ENCODE measurements around the gene RND1. TPM values are rescaled to one million over a fixed set of nuclear protein-coding genes. Genes with fewer than 3 reads are reported as not detected.
A peak's percentile ranks its signal among the peaks of the same experiment; 100 is the strongest.

RND1 gene
- total and polyA plus RNA-seq, 2 of the 8 experiments (the other 6 are each of a cell fraction or from before 2014, with no cell fraction given), result 15.8 to 17.1 TPM

DNA sequence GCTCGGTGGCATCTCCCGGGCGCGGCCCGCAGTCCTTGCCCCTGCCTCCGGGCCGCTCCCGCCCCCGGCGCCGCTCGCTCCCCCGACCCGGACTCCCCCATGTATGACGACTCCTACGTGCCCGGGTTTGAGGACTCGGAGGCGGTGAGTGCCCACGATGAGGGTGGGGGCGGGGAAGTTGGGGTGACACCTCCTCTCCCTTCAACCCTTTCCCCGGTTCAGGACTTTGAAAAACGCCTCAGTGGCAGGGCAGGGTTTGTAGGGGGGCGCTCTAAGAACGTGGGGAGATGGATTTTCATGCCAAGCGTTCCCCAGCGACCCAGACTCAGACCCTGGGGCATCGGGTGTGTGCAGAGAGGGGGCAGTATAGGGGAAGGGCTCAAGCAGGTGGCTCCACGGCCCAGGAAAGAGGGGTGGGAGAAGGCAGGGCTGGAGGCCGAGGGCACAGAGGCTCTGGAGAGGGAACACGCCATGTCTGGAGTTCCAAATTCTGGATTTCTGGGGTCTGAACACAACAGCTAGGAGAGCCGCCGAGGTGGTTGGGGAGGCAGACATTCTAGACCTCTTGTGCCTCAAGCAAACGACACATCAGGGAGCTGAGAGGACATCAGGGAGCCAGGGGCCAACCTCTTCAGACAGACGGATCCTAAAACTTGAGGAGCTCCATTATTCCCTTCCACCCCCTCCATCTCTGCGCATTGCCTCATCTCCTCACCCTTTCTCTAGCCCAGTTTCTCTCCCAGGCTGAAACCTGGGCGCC is 46.7 kb downstream of the RND1 start (continued):
- TF ChIP-seq MAFK (IDR thresholded peaks at IDR 0.05; ENCODE audit: low read depth, low read length), result no peak
- TF ChIP-seq SIN3A (conservative IDR thresholded peaks at IDR 0.05 in 1 of 2, IDR thresholded peaks at IDR 0.05 in 1 of 2; ENCODE audit: low read depth in 1 of 2, low read length in 2 of 2), result no peak; a peak in 1 of 4 replicates
- TF ChIP-seq, protein P1, sequence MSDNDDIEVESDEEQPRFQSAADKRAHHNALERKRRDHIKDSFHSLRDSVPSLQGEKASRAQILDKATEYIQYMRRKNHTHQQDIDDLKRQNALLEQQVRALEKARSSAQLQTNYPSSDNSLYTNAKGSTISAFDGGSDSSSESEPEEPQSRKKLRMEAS (IDR thresholded peaks at IDR 0.05), result peak; percentile 33; the same call in 1 of the 2 replicates
- no peak for TF ChIP-seq SP1 (IDR thresholded peaks at IDR 0.05; ENCODE audit: low read depth, low read length)
- TF ChIP-seq HDAC6 (IDR thresholded peaks at IDR 0.05; ENCODE audit: low read depth, low read length), result no peak
- TF ChIP-seq YY1 (IDR thresholded peaks at IDR 0.05; ENCODE audit: low read depth, low read length), result no peak
- TF ChIP-seq CTBP2 (IDR thresholded peaks at IDR 0.05; ENCODE audit: borderline replicate concordance, insufficient read depth, insufficient read length, low read length), result peak; percentile 87
- TF ChIP-seq SP4 (IDR thresholded peaks at IDR 0.05; ENCODE audit: low read length), result 0 out of 2 replicates have a peak, but pooled peaks have one; percentile 61
- no peak for TF ChIP-seq JUN (IDR thresholded peaks at IDR 0.05; ENCODE audit: low read depth, low read length)
- no peak for TF ChIP-seq EGR1 (IDR thresholded peaks at IDR 0.05; ENCODE audit: borderline replicate concordance, low read depth, low read length)
- no peak for TF ChIP-seq TAF1 (IDR thresholded peaks at IDR 0.05; ENCODE audit: low read depth, low read length)
- TF ChIP-seq PHF8 (conservative IDR thresholded peaks at IDR 0.05; ENCODE audit: low read depth, low read length), result no peak
- TF ChIP-seq HDAC2 (IDR thresholded peaks at IDR 0.05; ENCODE audit: borderline replicate concordance in 1 of 2, low read depth in 2 of 2, low read length in 2 of 2), result no peak
- peak; percentile 88 for TF ChIP-seq ASH2L (IDR thresholded peaks at IDR 0.05; ENCODE audit: low read length)
